AG10803 (cell line): ENCODE results near the gene PSME1.

Experiments
- DNase-seq: peaks from one replicate; pipeline ENCODE4 v3.0.0; 2010; ENCODE audit warnings: low read depth
- H3K4me3 ChIP-seq: 2 replicates; pipeline ENCODE4 v1.5.1; 2011; ENCODE audit warnings: mild to moderate bottlenecking, low read length, control low read depth
- CTCF ChIP-seq: conservative IDR thresholded peaks from 2 replicates; pipeline ENCODE4 v1.5.1; 2011; ENCODE audit warnings: mild to moderate bottlenecking, low read length, control low read depth, inconsistent platforms

PSME1 gene

GRCh38 chr14:24183014-24183481 lies 47.1 kb downstream of the PSME1 start:
- DNase-seq: no peak
- TF ChIP-seq CTCF: no peak
- no peak overlapping the region for H3K4me3 ChIP-seq

GRCh38 chr14:24184104-24184970 lies 48.3 kb downstream of the PSME1 start:
- H3K4me3 ChIP-seq: no peak overlapping the region
- no peak for DNase-seq
- TF ChIP-seq CTCF: no peak

- H3K4me3 ChIP-seq: no peak overlapping the region
- DNase-seq: no peak
- TF ChIP-seq CTCF: no peak
These were observed 49.0 kb downstream of the PSME1 start for GRCh38 chr14:24185026-24185425.

GRCh38 chr14:24185741-24186140 lies 49.7 kb downstream of the PSME1 start:
- no peak for DNase-seq

GRCh38 chr14:24186831-24187538 lies 51.0 kb downstream of the PSME1 start:
- no peak for DNase-seq

More at GRCh38 chr14:24185741-24186140, 49.7 kb downstream of the PSME1 start:
- no peak for TF ChIP-seq CTCF
- no peak overlapping the region for H3K4me3 ChIP-seq

GRCh38 chr14:24187539-24187915 lies 51.5 kb downstream of the PSME1 start:
- H3K4me3 ChIP-seq: peak overlapping the region; percentile 83
- DNase-seq: no peak
- no peak for TF ChIP-seq CTCF

More at GRCh38 chr14:24186831-24187538, 51.0 kb downstream of the PSME1 start:
- no peak for TF ChIP-seq CTCF
- no peak overlapping the region; the same call in 1 of the 2 replicates for H3K4me3 ChIP-seq
